ELF-1 (cell line): ENCODE data around the gene GIMAP6.
"Not testable (repeated sequence)": the region's sequence is repeated elsewhere in the genome, so short reads cannot be mapped to it uniquely, and the experiment has no call there.

Experiments used
- DNase-seq: peaks from one replicate; pipeline ENCODE4 v3.0.0-alpha.2; 2016; ENCODE audit warnings: low read depth, low spot score

The GIMAP6 gene

DNA sequence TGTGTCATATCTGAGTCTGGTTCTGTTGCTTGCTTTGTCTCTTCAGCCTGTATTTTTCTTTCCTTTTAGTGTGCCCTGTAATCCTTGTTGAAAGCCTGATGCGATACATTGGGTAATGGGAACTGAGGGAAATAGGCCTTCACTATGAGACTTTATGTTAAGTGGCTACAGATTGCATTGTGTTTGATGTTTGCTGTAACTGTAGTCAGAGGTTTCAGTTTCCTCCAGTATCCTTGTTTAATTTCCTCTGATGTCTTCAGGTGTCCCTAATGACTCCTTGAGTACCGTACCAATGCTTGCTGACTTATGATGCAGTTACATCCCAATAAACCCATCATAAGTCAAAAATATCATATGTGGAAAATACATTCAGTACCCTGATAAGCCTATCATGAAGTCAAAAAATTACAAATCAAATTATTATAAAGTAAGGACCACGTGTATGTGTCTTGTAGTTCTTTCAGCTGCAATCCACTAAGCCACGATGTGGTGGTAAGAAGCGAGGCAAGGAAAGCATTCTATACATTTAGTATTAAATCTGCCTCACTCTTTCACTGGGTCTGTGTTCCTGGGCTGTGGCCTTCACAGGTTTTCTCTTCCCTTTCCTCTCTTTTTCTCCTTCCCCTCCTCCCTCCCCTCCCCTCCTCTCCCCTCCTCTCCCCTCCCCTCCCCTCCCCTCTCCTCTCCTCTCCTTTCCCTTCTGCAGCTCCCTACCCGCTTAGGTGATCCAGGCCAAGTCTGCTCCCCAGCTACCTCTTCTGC lies 13.3 kb upstream of the GIMAP6 start:
- no peak for DNase-seq

GRCh38 chr7:150642926-150643325 lies 10.7 kb upstream of the GIMAP6 start:
- DNase-seq: no peak

GRCh38 chr7:150641854-150642253 lies 9.7 kb upstream of the GIMAP6 start:
- no peak for DNase-seq

- DNase-seq: no peak
Observed at GRCh38 chr7:150633926-150634325, 1.7 kb upstream of the GIMAP6 start.

DNA sequence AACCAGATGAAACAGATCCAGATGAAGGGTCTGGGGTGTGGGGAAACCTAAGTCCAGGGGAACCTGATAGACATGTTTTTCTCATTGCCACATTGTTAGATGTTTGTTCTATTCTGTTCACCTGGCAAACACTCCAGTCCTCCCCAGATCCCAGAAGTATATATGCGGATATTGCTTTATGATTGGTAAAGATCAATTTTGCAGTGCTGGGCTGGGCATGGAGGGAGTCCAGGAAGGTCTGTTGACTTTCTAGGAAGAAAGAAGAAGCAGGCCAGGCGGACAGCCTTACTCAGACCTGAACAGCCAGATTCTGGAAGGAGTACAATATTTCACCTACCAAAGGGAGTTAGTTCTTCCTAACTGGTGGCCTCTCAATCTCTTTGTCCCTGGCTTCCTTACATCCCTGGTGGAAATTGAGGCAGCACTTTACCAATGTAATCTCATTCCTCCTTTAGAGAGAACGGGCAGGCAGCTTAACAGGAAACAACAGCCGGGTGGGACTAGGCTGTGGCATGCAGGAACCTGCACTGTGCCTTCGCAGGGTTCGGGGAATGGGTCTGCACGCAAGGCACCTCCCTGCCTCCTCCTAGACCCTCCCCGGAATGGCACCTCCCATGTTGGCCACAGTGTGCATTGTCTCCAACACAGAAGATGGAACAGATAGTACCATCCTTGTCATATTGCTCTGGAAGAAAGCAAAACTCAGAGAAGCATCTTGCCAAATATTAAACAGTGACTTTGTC lies 930 bp downstream of the GIMAP6 start:
- DNase-seq: no peak

DNA sequence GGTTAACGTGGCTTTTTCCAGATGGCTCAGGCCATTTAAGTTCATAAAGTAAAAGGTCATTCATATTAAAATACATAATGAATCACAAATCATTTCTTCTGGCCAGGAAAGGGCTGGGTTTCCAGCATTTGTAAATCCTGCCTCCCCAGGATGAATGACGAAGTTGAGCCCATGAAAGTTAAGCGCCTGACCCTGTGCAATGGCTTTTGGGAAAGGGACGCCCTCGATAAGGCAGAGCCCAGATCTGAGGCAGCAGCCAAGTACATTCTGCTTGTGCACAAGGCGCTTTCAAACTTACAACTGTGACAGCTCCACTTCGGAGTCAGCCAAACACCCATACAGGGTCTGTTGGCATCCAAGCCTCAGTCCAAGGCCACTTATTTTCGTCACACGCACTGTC lies 2.8 kb downstream of the GIMAP6 start:
- no peak for DNase-seq

DNA sequence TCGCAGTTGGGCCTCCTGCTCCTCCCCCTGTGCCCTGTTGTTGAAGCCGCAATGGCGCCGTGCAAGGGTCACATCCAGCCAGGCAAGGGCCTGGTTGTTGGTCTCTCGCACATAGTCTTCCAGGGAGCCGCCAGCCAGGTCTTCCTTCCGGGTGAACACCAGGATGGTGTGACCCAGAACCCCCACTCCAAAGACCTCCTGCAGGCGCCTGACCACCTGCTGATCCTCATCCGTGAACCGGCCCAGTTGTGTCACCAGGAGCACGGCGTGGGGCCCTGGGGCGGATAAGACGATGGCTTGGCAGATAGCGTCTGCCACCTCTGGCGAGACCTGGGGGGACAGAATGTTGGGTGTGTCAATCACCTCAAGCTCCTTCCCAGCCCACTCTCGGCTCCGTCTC lies 4.2 kb downstream of the GIMAP6 start:
- DNase-seq: no peak

GRCh38 chr7:150626696-150627095 lies 5.5 kb downstream of the GIMAP6 start:
- DNase-seq: no peak

- no peak for DNase-seq
Observed at GRCh38 chr7:150621376-150621775, 10.8 kb downstream of the GIMAP6 start.

GRCh38 chr7:150620617-150621371 lies 11.4 kb downstream of the GIMAP6 start:
- DNase-seq: no peak

DNA sequence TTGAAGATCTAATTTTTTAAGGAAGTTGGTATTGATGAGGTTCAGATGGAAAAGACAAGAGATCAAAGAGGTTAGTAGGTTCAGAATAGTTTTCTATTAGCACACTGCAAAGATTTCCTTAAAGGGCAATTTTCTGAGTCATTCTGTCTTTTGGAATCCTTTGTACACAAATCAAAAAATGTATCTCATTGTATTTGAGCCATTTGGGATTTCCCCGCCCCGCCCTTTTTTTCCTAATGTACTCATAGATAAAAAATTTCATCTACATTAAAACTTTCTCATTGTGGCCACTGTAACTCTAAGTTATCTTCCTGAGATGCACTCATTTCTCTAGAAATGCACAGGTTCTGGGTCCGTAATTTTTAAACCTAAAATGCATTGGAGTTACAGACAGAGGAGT lies 12.1 kb downstream of the GIMAP6 start:
- no peak for DNase-seq

DNA sequence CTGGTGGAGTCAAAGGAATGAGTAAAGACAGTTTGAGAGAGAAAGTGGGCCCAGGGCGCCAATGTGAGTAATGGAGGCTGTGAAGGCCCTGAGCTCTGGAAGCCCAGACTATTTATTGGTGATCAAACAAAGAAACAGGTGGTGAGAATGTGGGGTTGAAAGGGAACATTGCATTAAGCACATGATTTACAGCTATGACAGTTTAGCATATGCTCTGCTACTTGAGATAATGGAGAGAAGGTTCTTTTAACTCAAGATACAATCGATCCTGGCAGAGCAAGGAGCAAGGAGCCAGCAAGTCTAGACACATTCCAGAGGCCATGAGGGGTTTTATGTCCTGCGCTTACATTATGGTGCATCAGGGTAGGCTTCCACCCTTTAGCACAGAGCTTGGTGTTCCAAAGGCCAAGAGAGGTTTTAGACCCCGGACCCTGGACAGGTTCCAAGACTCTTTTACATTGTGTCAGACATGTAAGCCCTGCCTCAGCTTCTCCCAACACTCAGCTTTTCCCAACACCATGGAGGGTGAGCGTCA lies 16.9 kb downstream of the GIMAP6 start:
- not testable (repeated sequence) for DNase-seq

GRCh38 chr7:150614426-150614825 lies 17.8 kb downstream of the GIMAP6 start:
- DNase-seq: not testable (repeated sequence)

- DNase-seq: no peak
Observed at GRCh38 chr7:150613880-150614279, 18.3 kb downstream of the GIMAP6 start.

DNA sequence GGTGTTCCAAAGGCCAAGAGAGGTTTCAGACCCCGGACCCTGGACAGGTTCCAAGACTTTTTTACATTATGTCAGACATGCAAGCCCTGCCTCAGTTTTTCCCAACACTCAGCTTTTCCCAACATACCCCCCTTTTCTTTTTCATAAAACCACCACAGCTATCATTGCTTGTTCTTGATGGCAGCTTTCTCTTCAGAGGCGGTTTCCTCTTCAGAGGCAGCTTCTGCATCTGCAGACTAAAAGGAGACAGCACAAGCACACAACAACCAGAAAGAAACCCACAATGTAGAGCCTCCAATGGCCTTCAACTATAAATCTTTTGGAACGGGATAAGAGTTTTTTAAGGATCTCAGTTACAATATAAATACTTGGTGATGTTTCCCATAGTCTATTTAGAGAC lies 19.3 kb downstream of the GIMAP6 start:
- no peak for DNase-seq

DNA sequence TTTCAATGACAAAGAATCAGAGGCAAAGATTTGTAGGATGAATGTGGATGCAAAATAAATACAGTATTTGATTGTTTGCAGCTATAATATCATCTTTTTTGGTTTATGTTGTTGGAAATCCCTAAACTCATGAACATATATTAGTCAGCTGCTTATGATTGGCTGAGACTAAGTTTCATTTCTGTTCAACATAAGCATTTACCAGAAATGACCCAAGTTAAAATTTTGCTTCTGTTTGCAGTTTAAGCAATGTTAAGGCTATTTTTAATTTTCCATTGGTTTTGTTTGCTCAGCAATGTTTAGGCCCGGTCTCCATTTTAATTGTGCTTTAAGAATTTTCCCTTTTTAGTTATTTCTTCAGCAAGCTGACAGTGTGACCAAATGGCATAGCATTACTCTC lies 22.0 kb downstream of the GIMAP6 start:
- no peak for DNase-seq

GRCh38 chr7:150603600-150603999 lies 28.6 kb downstream of the GIMAP6 start:
- not testable (repeated sequence) for DNase-seq

- no peak for DNase-seq
Observed at GRCh38 chr7:150595361-150595760, 36.8 kb downstream of the GIMAP6 start.

GRCh38 chr7:150594805-150595204 lies 37.4 kb downstream of the GIMAP6 start:
- no peak for DNase-seq

DNA sequence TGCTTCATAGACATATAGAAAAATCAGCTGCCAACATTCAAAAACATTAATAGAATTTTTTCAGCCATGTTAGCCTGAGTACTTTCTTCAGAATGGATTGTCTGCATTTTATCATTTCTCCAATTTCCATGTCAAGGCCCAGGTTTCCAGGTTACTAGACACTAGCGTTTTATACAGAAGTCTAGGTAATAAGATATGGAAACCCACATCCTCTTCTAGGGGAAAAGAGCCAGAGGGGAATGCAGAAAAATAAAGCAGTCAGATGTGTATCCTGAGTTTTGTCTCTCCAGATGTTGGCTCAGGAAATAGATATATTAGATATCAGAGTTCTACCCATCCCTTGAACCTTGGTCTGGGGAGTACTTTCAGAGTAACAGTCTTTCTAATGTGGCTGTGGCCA lies 44.6 kb downstream of the GIMAP6 start:
- DNase-seq: no peak

DNA sequence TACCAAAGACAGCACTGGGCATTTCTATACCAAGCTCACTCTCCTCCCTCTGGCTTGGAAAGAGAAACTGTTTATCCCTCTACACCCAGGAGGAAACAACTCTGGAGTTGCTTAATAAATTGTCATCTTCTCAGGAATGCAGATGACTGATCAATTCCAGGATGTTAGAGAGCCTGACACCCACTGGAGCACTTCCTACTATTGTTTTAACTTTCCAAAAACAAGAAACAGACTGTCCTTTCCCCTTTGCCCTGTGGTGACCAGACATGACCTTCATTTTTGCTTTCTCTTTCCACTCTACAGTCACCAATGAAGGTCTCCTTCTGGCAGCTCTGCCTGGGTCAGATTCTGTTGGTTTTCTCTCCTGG lies 45.4 kb downstream of the GIMAP6 start:
- DNase-seq: no peak

- DNase-seq: no peak
Observed at GRCh38 chr7:150586068-150586784, 46.0 kb downstream of the GIMAP6 start.
